ENCODE results near the gene RASSF10.

Gene RASSF10

GRCh38 chr11:12981676-12982522, 27.2 kb upstream of the RASSF10 start:
- TF ChIP-seq ZNF274 (IDR thresholded peaks at IDR 0.05; ENCODE audit: low read depth, low read length), result no peak
- no peak overlapping the region for H3K4me3 ChIP-seq (ENCODE audit: low read length)

GRCh38 chr11:12983336-12983735, 25.8 kb upstream of the RASSF10 start:
- H3K4me3 ChIP-seq (ENCODE audit: low read length), result no peak overlapping the region
- TF ChIP-seq ZNF274 (IDR thresholded peaks at IDR 0.05; ENCODE audit: low read depth, low read length), result no peak

GRCh38 chr11:12986194-12986898, 22.8 kb upstream of the RASSF10 start:
- no peak overlapping the region for H3K4me3 ChIP-seq (ENCODE audit: low read length)
- TF ChIP-seq ZNF274 (IDR thresholded peaks at IDR 0.05; ENCODE audit: low read depth, low read length), result no peak

GRCh38 chr11:12989428-12990161, 19.5 kb upstream of the RASSF10 start:
- H3K4me3 ChIP-seq (ENCODE audit: low read length), result no peak overlapping the region

DNA sequence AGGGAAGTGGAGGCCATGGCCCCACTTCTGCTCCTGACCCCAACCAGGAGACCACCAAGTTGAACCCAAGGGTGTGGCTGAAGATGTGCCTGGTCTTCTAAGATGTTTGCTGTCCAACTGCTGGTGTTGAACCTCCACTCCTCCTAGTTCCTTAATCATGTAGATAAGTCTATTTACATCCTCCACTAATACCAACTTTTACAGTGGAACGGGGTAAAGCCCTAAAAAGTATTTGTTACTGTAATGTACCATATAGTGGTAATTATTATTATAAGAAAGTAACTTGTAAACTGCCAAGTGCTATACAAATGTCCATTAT, 19.0 kb upstream of the RASSF10 start:
- H3K4me3 ChIP-seq (ENCODE audit: low read length), result no peak overlapping the region
- no peak for TF ChIP-seq ZNF274 (IDR thresholded peaks at IDR 0.05; ENCODE audit: low read depth, low read length)

More at GRCh38 chr11:12989428-12990161, 19.5 kb upstream of the RASSF10 start:
- TF ChIP-seq ZNF274 (IDR thresholded peaks at IDR 0.05; ENCODE audit: low read depth, low read length), result no peak

DNA sequence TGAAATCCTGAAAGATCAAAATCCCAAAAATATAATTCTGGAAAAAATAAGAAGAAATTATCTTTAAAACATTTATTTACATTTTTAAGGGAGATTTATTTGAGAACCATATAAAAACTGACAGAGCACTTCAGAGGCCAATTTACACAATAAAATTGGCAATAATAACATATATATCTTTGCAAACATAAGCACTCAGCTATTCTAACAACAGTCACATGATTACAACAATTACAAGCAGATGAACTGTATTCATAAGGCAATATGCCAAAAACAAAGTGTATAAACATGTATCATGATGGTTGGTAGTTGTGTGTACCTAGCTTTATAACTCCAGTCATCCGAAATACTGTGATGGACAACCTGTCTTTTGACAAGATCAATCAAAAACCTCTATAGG, 17.7 kb upstream of the RASSF10 start:
- no peak overlapping the region for H3K4me3 ChIP-seq (ENCODE audit: low read length)
- no peak for TF ChIP-seq ZNF274 (IDR thresholded peaks at IDR 0.05; ENCODE audit: low read depth, low read length)

DNA sequence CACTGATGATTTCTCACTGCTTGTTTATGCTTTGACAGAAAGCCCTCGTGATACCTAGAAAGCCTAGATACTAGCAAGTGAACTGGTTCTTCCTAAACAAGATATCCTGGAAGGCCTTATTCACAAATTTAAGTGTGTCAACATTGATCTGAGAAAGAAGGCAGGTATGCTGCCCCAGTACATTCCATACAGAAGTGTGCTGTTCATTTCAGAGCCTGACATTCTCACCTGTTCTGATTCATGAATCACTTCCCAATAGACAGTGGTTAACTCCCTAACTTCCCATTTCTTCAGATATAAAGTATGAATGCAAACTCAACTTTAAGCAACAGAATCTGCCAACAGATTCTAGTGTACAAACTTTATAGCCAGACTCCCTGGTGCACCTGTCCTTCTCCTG, 15.5 kb upstream of the RASSF10 start:
- no peak for TF ChIP-seq ZNF274 (IDR thresholded peaks at IDR 0.05; ENCODE audit: low read depth, low read length)
- no peak overlapping the region for H3K4me3 ChIP-seq (ENCODE audit: low read length)

DNA sequence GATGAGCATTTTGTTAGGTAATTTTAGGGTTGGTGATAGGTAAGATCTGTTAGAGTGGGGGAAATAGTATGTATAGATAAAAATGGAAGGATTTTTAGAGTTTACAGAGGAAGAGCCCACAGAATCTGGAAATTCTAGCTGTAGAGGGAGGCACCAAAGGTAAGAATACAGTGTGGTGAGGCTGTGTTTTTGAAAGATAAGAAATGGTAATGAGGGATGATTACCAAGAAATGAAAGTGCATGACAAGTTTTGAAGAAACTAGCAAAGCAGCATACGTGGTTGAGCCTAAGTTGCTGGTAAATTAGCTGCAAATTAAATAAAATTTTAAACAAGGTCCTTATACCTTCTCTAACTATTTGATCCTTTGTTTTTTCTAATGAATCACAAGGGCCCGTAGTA, 14.6 kb upstream of the RASSF10 start:
- no peak overlapping the region for H3K4me3 ChIP-seq (ENCODE audit: low read length)

GRCh38 chr11:12995188-12995587, 13.9 kb upstream of the RASSF10 start:
- no peak for TF ChIP-seq ZNF274 (IDR thresholded peaks at IDR 0.05; ENCODE audit: low read depth, low read length)
- no peak overlapping the region for H3K4me3 ChIP-seq (ENCODE audit: low read length)

More for the DNA sequence above, 14.6 kb upstream of the RASSF10 start:
- no peak for TF ChIP-seq ZNF274 (IDR thresholded peaks at IDR 0.05; ENCODE audit: low read depth, low read length)

GRCh38 chr11:12995823-12996222, 13.3 kb upstream of the RASSF10 start:
- no peak for TF ChIP-seq ZNF274 (IDR thresholded peaks at IDR 0.05; ENCODE audit: low read depth, low read length)
- no peak overlapping the region for H3K4me3 ChIP-seq (ENCODE audit: low read length)

DNA sequence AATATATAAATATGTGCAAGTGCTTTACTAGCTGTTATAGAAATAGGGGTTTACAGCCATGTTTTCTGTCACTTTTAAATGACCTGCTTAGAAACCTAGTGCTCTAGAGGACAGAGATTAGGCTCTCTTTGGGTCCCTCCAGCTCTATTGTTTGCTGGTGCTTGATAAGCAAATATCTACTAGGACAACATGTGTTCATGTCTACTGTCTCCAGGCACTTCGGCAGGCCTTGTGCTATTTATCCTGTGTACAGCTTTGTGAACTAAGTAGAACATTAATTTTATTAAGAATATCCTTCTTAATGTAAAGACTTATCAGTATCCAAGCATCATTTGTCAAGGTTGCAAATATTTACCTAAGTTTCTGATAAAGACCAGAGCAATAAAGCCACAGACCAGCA, 11.9 kb upstream of the RASSF10 start:
- no peak overlapping the region for H3K4me3 ChIP-seq (ENCODE audit: low read length)

GRCh38 chr11:12998336-12998735, 10.8 kb upstream of the RASSF10 start:
- no peak for TF ChIP-seq ZNF274 (IDR thresholded peaks at IDR 0.05; ENCODE audit: low read depth, low read length)
- no peak overlapping the region for H3K4me3 ChIP-seq (ENCODE audit: low read length)

More for the DNA sequence above, 11.9 kb upstream of the RASSF10 start:
- no peak for TF ChIP-seq ZNF274 (IDR thresholded peaks at IDR 0.05; ENCODE audit: low read depth, low read length)

DNA sequence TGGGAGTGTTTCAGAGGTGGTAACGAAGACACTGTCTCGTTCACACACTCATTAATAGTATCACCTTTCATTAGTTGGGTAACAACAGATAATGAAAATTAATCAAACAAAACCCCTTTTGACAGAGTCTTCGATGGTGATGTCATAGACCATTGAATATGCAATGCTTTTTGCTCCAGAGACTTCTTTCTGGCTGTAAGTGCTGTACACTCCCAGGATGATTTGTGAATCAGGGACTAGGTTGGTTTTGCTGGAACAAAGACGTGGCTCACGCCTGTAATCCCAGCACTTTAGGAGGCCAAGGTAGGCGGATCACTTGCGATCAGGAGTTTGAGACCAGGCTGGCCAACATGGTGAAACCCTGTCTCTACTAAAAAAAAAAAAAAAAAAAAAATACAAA, 9.5 kb upstream of the RASSF10 start:
- H3K4me3 ChIP-seq (ENCODE audit: low read length), result no peak overlapping the region
- no peak for TF ChIP-seq ZNF274 (IDR thresholded peaks at IDR 0.05; ENCODE audit: low read depth, low read length)

GRCh38 chr11:13000116-13000515, 9.0 kb upstream of the RASSF10 start:
- no peak for TF ChIP-seq ZNF274 (IDR thresholded peaks at IDR 0.05; ENCODE audit: low read depth, low read length)
- no peak overlapping the region for H3K4me3 ChIP-seq (ENCODE audit: low read length)

DNA sequence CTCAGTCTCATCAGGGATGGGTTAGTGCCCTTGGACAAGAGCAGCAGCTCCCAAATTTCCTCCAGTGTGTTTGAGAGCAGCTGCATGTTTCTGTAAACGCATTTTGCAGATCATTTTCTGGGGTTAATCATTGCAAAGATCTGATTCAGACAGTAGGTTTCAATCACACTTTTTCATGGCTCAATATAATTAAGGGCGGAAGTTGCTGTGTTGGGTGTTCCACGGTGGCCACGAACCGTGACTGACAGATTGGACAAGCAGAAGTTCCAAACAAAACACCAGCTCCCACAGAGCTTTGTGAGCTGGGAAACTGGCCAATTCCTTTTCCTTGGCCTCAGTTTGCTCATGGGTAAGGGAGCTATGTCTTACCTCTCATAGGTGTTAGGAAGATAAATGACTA, 8.4 kb upstream of the RASSF10 start:
- no peak overlapping the region for H3K4me3 ChIP-seq (ENCODE audit: low read length)
- no peak for TF ChIP-seq ZNF274 (IDR thresholded peaks at IDR 0.05; ENCODE audit: low read depth, low read length)
